HUES64 (cell line): ENCODE measurements around the gene PPP2R5E.
"Not testable (repeated sequence)": the region's sequence is repeated elsewhere in the genome, so short reads cannot be mapped to it uniquely, and the experiment has no call there.

Experiments used
- H3K27ac ChIP-seq: 2 replicates; pipeline ENCODE4 v1.7.0; 2013; ENCODE audit warnings: low read depth, low read length, inconsistent platforms
- H3K27me3 ChIP-seq: 2 replicates; pipeline ENCODE4 v1.6.1; 2013; ENCODE audit warnings: mild to moderate bottlenecking, low read length; ENCODE audit not compliant: insufficient read depth
- H3K36me3 ChIP-seq: 2 replicates; pipeline ENCODE4 v1.6.1; 2013; ENCODE audit warnings: mild to moderate bottlenecking, low read length; ENCODE audit not compliant: insufficient read depth
- H3K4me1 ChIP-seq: 2 replicates; pipeline ENCODE4 v1.6.1; 2013; ENCODE audit warnings: mild to moderate bottlenecking, low read length, moderate library complexity; ENCODE audit not compliant: insufficient read depth
- H3K4me3 ChIP-seq: 2 replicates; pipeline ENCODE4 v1.5.1; 2013; ENCODE audit warnings: mild to moderate bottlenecking, low read length, moderate library complexity
- H3K9ac ChIP-seq: 2 replicates; pipeline ENCODE4 v1.6.1; 2013; ENCODE audit warnings: mild to moderate bottlenecking, low read depth, low read length
- H3K9me3 ChIP-seq: 2 replicates; pipeline ENCODE4 v1.6.1; 2013; ENCODE audit warnings: low read depth, low read length; ENCODE audit not compliant: insufficient read depth
- WGBS: fragments of 150-250, 120-280 bp; methylation state at CpG from one replicate; pipeline ENCODE4 v1.1.7; 2013; ENCODE audit warnings: missing lambda C conversion rate; 5-methylcytosine and 5-hydroxymethylcytosine counted together

PPP2R5E gene

DNA sequence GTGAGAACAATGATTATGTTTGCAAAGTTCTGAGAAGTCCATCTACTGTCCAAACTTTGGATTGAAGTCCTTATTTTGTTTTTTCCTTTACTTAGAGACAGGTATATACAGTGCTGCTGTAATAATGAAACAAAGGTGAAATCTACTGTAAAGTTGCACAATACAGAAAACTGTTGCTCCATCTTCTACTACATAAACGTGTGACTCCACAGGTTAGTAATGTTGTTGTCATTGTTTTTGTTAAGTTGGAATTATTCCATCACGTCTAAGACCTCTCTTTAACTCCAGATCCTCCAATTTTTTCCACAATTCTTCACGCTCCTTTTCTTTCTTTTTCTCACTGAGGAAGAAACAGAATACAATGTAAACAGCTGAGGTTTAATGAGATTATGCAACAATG, 167.4 kb downstream of the PPP2R5E start:
- H3K4me1 ChIP-seq = no peaks in the 10 kb centered on the region
- H3K36me3 ChIP-seq = peaks cover 46% of the 10 kb centered on the region
- H3K27me3 ChIP-seq = no peaks in the 10 kb centered on the region
- no peak overlapping the region for H3K27ac ChIP-seq
- WGBS = no CpG with 5 or more reads among the region's 3 CpGs
- no peaks in the 10 kb centered on the region for H3K9me3 ChIP-seq
- H3K4me3 ChIP-seq = no peak overlapping the region
- no peak overlapping the region for H3K9ac ChIP-seq

DNA sequence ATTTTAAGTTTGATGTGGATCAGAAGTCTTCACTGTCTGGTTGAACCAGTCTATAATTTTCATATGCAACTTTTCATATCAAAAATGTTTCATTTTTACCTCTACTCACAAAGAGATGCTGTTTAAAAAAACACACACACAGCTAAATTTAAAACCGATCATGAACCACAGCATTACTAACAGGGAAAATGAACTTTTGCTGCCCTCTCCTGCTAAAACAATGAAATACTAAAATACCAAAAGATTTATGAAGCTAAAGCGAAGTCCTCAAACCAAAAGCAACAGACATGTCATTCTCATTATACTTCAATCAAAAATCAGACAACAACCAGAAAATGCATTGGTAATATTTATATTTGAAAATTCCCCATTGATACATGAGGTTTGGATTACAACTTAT, 171.6 kb downstream of the PPP2R5E start:
- H3K4me1 ChIP-seq, H3K27ac ChIP-seq, H3K4me3 ChIP-seq, H3K27me3 ChIP-seq, H3K9ac ChIP-seq: not testable (repeated sequence)
- Histone ChIP-seq H3K9me3 (peaks cover 12% of the 10 kb centered on the region; the same call in 1 of the 2 replicates), H3K36me3 (peaks cover 32% of the 10 kb centered on the region)
- 82% methylated on average over 2 of the region's 2 CpGs for WGBS

GRCh38 chr14:63371033-63371432, 172.1 kb downstream of the PPP2R5E start:
- 94% methylated on average over 4 of the region's 4 CpGs for WGBS
- H3K4me3 ChIP-seq = no peak overlapping the region
- H3K4me1 ChIP-seq = no peaks in the 10 kb centered on the region
- peaks cover 26% of the 10 kb centered on the region for H3K36me3 ChIP-seq
- no peak overlapping the region for H3K27ac ChIP-seq
- no peaks in the 10 kb centered on the region for H3K27me3 ChIP-seq
- H3K9ac ChIP-seq = no peak overlapping the region
- H3K9me3 ChIP-seq = peaks cover 12% of the 10 kb centered on the region; the same call in 1 of the 2 replicates

DNA sequence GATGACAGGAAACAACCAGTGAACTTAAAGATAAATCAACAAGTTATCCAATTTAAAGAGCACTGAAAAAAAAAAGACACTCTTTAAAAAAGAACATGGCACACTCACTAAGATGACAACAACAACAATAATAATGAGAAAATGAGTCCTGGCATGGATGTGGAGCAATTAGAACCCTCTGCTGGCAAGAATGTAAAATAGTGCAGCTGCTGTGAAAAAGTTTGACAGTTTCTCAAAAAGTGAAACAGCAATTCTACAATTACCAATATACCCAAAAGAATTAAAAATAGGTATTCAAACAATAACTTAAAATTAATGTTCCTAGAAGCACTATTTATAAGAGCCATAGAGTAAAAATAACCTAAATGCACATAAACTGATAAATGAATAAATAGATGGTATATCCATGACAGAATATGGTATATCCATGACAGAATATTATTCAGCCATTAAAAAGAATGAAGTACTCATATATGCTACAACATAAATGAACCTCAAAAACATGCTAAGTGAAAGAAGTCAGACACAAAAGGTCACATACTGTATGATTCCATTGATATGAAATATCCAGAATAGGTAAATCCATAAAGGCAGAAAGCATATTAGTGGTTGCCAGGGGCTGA, 175.3 kb downstream of the PPP2R5E start:
- H3K4me3 ChIP-seq = no peak overlapping the region
- H3K9me3 ChIP-seq = peaks cover 12% of the 10 kb centered on the region; the same call in 1 of the 2 replicates
- no peak overlapping the region for H3K9ac ChIP-seq
- H3K27me3 ChIP-seq = no peaks in the 10 kb centered on the region
- H3K36me3 ChIP-seq = peaks cover 3% of the 10 kb centered on the region; the same call in 1 of the 2 replicates
- H3K27ac ChIP-seq = no peak overlapping the region
- no peaks in the 10 kb centered on the region for H3K4me1 ChIP-seq

- no peaks in the 10 kb centered on the region for H3K4me1 ChIP-seq
- 65% methylated on average over 8 of the region's 8 CpGs for WGBS
- no peak overlapping the region for H3K9ac ChIP-seq
- no peak overlapping the region for H3K4me3 ChIP-seq
- no peaks in the 10 kb centered on the region for H3K36me3 ChIP-seq
- no peaks in the 10 kb centered on the region for H3K27me3 ChIP-seq
- H3K9me3 ChIP-seq = no peaks in the 10 kb centered on the region; the same call in 1 of the 2 replicates
- H3K27ac ChIP-seq = no peak overlapping the region
Measured at GRCh38 chr14:63362389-63362819, 180.8 kb downstream of the PPP2R5E start.

- Histone ChIP-seq H3K9ac (no peak overlapping the region), H3K27ac (no peak overlapping the region), H3K9me3 (no peaks in the 10 kb centered on the region; the same call in 1 of the 2 replicates), H3K4me1 (no peaks in the 10 kb centered on the region), H3K36me3 (no peaks in the 10 kb centered on the region), H3K27me3 (no peaks in the 10 kb centered on the region), H3K4me3 (no peak overlapping the region)
- WGBS = 89% methylated on average over 4 of the region's 4 CpGs
Measured at GRCh38 chr14:63361790-63362189, 181.4 kb downstream of the PPP2R5E start.

GRCh38 chr14:63357841-63358240, 185.3 kb downstream of the PPP2R5E start:
- Histone ChIP-seq H3K4me1 (no peaks in the 10 kb centered on the region), H3K9me3 (no peaks in the 10 kb centered on the region), H3K4me3 (no peak overlapping the region), H3K27me3 (no peaks in the 10 kb centered on the region), H3K9ac (no peak overlapping the region), H3K36me3 (no peaks in the 10 kb centered on the region), H3K27ac (no peak overlapping the region)
- 94% methylated on average over 7 of the region's 7 CpGs for WGBS

DNA sequence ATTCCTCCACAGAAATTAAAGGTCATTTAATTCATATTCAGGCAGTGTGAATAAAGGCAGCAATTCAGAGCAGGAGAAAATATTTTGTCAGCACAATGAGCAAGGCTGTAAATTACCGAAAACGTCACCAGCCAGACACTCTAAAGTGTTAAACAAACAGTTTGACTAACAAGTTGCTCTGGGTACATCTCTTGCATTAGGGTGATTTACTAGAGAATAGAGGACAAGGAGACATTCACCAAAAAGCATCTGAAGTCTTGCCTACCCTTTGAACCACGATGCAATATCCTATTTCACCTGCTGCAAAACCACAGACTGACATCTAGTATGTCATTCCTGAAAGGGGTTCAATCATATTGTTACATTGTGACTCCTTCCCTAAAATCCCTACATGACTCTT, 197.4 kb downstream of the PPP2R5E start:
- Histone ChIP-seq H3K27ac (no peak overlapping the region), H3K9ac (no peak overlapping the region), H3K27me3 (no peaks in the 10 kb centered on the region), H3K9me3 (no peaks in the 10 kb centered on the region), H3K4me3 (no peak overlapping the region), H3K36me3 (no peaks in the 10 kb centered on the region), H3K4me1 (peaks cover 8% of the 10 kb centered on the region; the same call in 1 of the 2 replicates)
- 86% methylated on average over 3 of the region's 3 CpGs for WGBS

DNA sequence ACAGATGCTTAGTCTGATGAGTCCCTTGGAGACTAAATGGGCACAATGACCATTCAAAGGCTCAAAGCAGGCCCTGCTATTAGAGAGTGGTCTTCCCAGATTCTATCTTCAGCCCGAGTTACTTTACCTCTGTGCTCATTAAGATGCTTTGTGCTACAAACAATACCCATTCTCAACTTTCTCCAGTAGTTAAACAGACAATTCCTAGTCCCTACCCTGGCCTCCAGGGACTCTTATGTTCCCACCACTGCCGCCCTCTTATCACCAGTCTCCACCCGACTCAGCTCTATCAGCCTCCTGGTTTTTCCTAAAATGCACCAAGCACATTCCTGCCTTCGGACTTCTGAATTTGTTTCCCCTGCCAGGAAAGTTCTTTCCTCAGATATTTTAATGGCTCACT, 198.8 kb downstream of the PPP2R5E start:
- no peak overlapping the region for H3K4me3 ChIP-seq
- H3K4me1 ChIP-seq = peaks cover 8% of the 10 kb centered on the region; the same call in 1 of the 2 replicates
- 81% methylated on average over 4 of the region's 4 CpGs for WGBS
- H3K36me3 ChIP-seq = no peaks in the 10 kb centered on the region
- no peaks in the 10 kb centered on the region for H3K27me3 ChIP-seq
- H3K9me3 ChIP-seq = no peaks in the 10 kb centered on the region
- H3K9ac ChIP-seq = no peak overlapping the region
- H3K27ac ChIP-seq = no peak overlapping the region

DNA sequence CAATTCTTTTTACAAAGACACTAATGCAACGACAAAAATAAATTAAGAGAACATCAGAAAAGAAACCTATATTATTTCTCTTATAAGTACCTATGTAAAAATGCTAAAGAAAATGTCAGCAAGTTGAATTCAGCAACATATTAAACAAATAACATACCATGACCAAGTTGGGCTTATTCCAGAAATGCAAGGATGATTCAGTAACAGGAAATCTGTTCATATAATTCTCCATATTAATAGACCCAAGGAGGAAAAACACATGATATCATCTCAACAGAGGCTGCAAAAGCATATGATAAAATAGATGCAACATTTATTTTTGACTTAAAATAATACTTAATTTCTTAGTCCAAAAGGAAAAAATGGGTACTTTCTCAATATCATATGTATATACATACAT, 199.3 kb downstream of the PPP2R5E start:
- H3K9me3 ChIP-seq = no peaks in the 10 kb centered on the region
- H3K4me3 ChIP-seq = no peak overlapping the region
- peaks cover 8% of the 10 kb centered on the region; the same call in 1 of the 2 replicates for H3K4me1 ChIP-seq
- no peaks in the 10 kb centered on the region for H3K27me3 ChIP-seq
- H3K27ac ChIP-seq = no peak overlapping the region
- H3K36me3 ChIP-seq = no peaks in the 10 kb centered on the region
- H3K9ac ChIP-seq = no peak overlapping the region
- no CpG with 5 or more reads among the region's 1 CpG for WGBS

DNA sequence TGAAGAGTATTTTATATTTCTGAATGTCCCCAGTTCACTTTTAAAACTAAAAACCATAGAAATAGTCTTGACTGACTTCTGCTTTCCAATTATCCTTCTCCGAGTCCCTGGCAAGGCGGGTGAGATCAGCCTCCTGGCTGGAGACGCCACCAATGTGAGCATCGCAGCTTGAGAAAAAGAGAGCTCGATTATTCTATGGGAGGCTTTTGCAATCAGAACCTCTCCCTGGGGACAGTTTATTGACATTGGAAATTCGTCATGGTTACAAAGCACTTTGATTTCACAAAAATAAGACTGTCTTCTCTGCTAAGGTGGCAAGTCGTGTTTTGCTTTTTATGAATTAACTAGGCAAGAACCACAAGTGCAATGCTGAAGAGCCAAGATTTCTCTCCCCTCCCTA, 200.8 kb downstream of the PPP2R5E start:
- no peak overlapping the region for H3K9ac ChIP-seq
- H3K27ac ChIP-seq = no peak overlapping the region
- no peaks in the 10 kb centered on the region for H3K36me3 ChIP-seq
- no peaks in the 10 kb centered on the region for H3K9me3 ChIP-seq
- no peak overlapping the region for H3K4me3 ChIP-seq
- H3K27me3 ChIP-seq = no peaks in the 10 kb centered on the region
- WGBS = 92% methylated on average over 7 of the region's 7 CpGs
- H3K4me1 ChIP-seq = peaks cover 8% of the 10 kb centered on the region; the same call in 1 of the 2 replicates
